HEK293T (cell line): ENCODE results near the gene KAT14.

Experiments used
- ARNT ChIP-seq: fragments of 450-650 bp; IDR thresholded peaks from 2 replicates; pipeline ENCODE4 v1.6.1; 2017; ENCODE audit warnings: mild to moderate bottlenecking
- FOXK2 ChIP-seq: fragments of 450-650 bp; IDR thresholded peaks from 2 replicates; pipeline ENCODE4 v1.6.1; 2016; ENCODE audit warnings: mild to moderate bottlenecking
- FOXM1 ChIP-seq: fragments of 450-650 bp; IDR thresholded peaks from 2 replicates; pipeline ENCODE4 v1.6.1; 2017; ENCODE audit warnings: mild to moderate bottlenecking, borderline replicate concordance
- HDGF ChIP-seq: fragments of 450-650 bp; IDR thresholded peaks from 2 replicates; pipeline ENCODE4 v1.6.1; 2017; ENCODE audit warnings: antibody characterized with exemption, borderline replicate concordance
- LEF1 ChIP-seq: fragments of 450-650 bp; IDR thresholded peaks from 2 replicates; pipeline ENCODE4 v1.6.1; 2017; ENCODE audit warnings: mild to moderate bottlenecking, borderline replicate concordance
- NFRKB ChIP-seq: fragments of 450-650 bp; IDR thresholded peaks from 2 replicates; pipeline ENCODE4 v1.6.1; 2016; ENCODE audit warnings: mild to moderate bottlenecking, moderate library complexity
- SP1 ChIP-seq: fragments of 450-650 bp; IDR thresholded peaks from 2 replicates; pipeline ENCODE4 v1.6.1; 2017
- SUZ12 ChIP-seq: fragments of 450-650 bp; IDR thresholded peaks from 2 replicates; pipeline ENCODE4 v1.6.1; 2016; ENCODE audit warnings: mild to moderate bottlenecking
- ZNF384 ChIP-seq: fragments of 450-650 bp; IDR thresholded peaks from 2 replicates; pipeline ENCODE4 v1.6.1; 2016

DNA sequence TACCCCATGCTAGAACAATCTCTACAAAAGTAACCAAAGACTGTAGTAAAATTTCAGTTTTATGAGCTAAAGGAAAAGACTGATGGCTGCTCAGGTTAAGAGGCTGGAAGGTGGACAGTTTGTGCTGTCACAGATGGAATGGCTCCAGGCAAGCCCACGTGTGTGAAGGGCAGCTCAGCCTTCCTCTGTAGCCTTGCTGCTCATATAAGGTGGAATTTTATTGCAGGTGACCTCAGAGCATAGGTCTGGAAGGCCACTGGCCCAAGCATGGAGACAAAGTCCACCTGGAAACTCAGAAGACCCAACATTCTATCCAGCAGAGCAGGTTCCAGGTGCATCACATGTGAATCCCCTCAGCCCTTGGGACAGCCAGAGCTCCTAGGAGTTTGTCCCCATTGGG lies 53.6 kb downstream of the KAT14 start:
- TF ChIP-seq ZNF384 (no peak), HDGF (no peak), LEF1 (no peak), FOXK2 (no peak), SP1 (no peak), NFRKB (no peak), ARNT (no peak), SUZ12 (no peak), FOXM1 (no peak)
